Neural cell (in vitro differentiated cells): ENCODE data around the gene ENAH. TPM values are rescaled to one million over a fixed set of nuclear protein-coding genes. Genes with fewer than 3 reads are reported as not detected.

Source experiments
- H2AFZ ChIP-seq: fragments of 200-600, 300-800 bp; sonication (generic), shearing (Covaris generic); 2 replicates; pipeline ENCODE4 v1.6.0; 2014; ENCODE audit warnings: low read depth, mild to moderate bottlenecking, antibody characterized with exemption, low read length, moderate library complexity
- H3F3A ChIP-seq: fragments of 200-600 bp; shearing (Covaris generic); 2 replicates; pipeline ENCODE4 v1.6.1; 2016; ENCODE audit warnings: mild to moderate bottlenecking, moderate library complexity, mixed read lengths, antibody characterized with exemption, low read length; ENCODE audit not compliant: insufficient read depth, poor library complexity, severe bottlenecking
- H3K27ac ChIP-seq: fragments of 200-600, 300-800 bp; sonication (generic), shearing (Covaris generic); 2 replicates; pipeline ENCODE4 v1.5.1; 2014; ENCODE audit warnings: mild to moderate bottlenecking, low read length, moderate library complexity
- H3K27me3 ChIP-seq: fragments of 300-800, 200-600 bp; sonication (generic), shearing (Covaris generic); 2 replicates; pipeline ENCODE4 v1.6.0; 2014; ENCODE audit warnings: mild to moderate bottlenecking, low read depth, low read length, moderate library complexity; ENCODE audit not compliant: insufficient read depth
- H3K36me3 ChIP-seq: fragments of 300-800, 200-600 bp; sonication (generic), shearing (Covaris generic); 2 replicates; pipeline ENCODE4 v1.5.1; 2014; ENCODE audit warnings: mild to moderate bottlenecking, antibody characterized with exemption, low read length, moderate library complexity; ENCODE audit not compliant: insufficient read depth
- H3K4me2 ChIP-seq: fragments of 300-800, 200-600 bp; sonication (generic), shearing (Covaris generic); 2 replicates; pipeline ENCODE4 v1.6.0; 2014; ENCODE audit warnings: mild to moderate bottlenecking, low read length
- H3K4me3 ChIP-seq: fragments of 300-800, 200-600 bp; sonication (generic), shearing (Covaris generic); 2 replicates; pipeline ENCODE4 v1.5.1; 2014; ENCODE audit warnings: mild to moderate bottlenecking, low read length, moderate library complexity
- H3K79me2 ChIP-seq: fragments of 200-600 bp; shearing (Covaris generic); replicated peaks from 2 replicates; pipeline ENCODE4 v1.6.0; 2014; ENCODE audit warnings: mild to moderate bottlenecking, low read length, moderate library complexity; ENCODE audit not compliant: insufficient read depth
- H3K9ac ChIP-seq: fragments of 300-800, 200-600 bp; sonication (generic), shearing (Covaris generic); 2 replicates; pipeline ENCODE4 v1.6.1; 2016; ENCODE audit warnings: mild to moderate bottlenecking, low read length, mixed read lengths
- H3K9me2 ChIP-seq: fragments of 200-600 bp; shearing (Covaris generic); 2 replicates; pipeline ENCODE4 v1.6.1; 2016; ENCODE audit warnings: mild to moderate bottlenecking, low read length, mixed read lengths; ENCODE audit not compliant: insufficient read depth
- H3K9me3 ChIP-seq: fragments of 200-600, 300-800 bp; sonication (generic), shearing (Covaris generic); 2 replicates; pipeline ENCODE4 v1.6.1; 2016; ENCODE audit warnings: mild to moderate bottlenecking, mixed run types, low read length, moderate library complexity, mixed read lengths
- H4K20me1 ChIP-seq: fragments of 200-600 bp; shearing (Covaris generic); 2 replicates; pipeline ENCODE4 v1.6.1; 2016; ENCODE audit warnings: mild to moderate bottlenecking, mixed run types; ENCODE audit not compliant: insufficient read depth
- EP300 ChIP-seq: fragments of 450-650 bp; conservative IDR thresholded peaks from 2 replicates; pipeline ENCODE4 v1.6.1; 2014; ENCODE audit warnings: antibody characterized with exemption, mild to moderate bottlenecking, moderate library complexity; ENCODE audit not compliant: poor library complexity, severe bottlenecking
- EZH2 ChIP-seq: fragments of 200-600, 300-800 bp; shearing (Covaris generic), sonication (generic); IDR thresholded peaks from 2 replicates; pipeline ENCODE4 v1.6.1; 2014; ENCODE audit warnings: antibody characterized with exemption, low read length, borderline replicate concordance, mild to moderate bottlenecking; ENCODE audit not compliant: insufficient read depth, poor library complexity, severe bottlenecking
- MXI1 ChIP-seq: fragments of 450-650 bp; conservative IDR thresholded peaks from 2 replicates; pipeline ENCODE4 v1.6.1; 2014; ENCODE audit warnings: antibody characterized with exemption, mild to moderate bottlenecking; ENCODE audit not compliant: poor library complexity, severe bottlenecking
- POLR2AphosphoS5 ChIP-seq: IDR thresholded peaks from 2 replicates; pipeline ENCODE4 v1.6.1; 2012
- RAD21 ChIP-seq: fragments of 450-650 bp; conservative IDR thresholded peaks from 2 replicates; pipeline ENCODE4 v1.6.1; 2014; ENCODE audit warnings: antibody characterized with exemption, mild to moderate bottlenecking, moderate library complexity
- SMC3 ChIP-seq: fragments of 450-650 bp; conservative IDR thresholded peaks from 2 replicates; pipeline ENCODE4 v1.6.1; 2014; ENCODE audit warnings: antibody characterized with exemption, mild to moderate bottlenecking, moderate library complexity; ENCODE audit not compliant: poor library complexity
- TAF1 ChIP-seq: IDR thresholded peaks from 2 replicates; pipeline ENCODE4 v1.6.1; 2012; ENCODE audit warnings: low read depth
- polyA plus RNA-seq: library from polyadenylated mRNA; depleted of rRNA; stranded (reverse); fragments of >200 nt; gene quantifications from 2 replicates; pipeline ENCODE4 v1.2.3, GENCODE V29; 2014
- TF ChIP-seq, protein P1 (sequence below): IDR thresholded peaks from 2 replicates; pipeline ENCODE4 v1.6.1; 2012; ENCODE audit warnings: borderline replicate concordance
- TF ChIP-seq, protein P2 (sequence below): fragments of 450-650 bp; IDR thresholded peaks from 2 replicates; pipeline ENCODE4 v1.5.1; 2014; ENCODE audit warnings: antibody characterized with exemption, mild to moderate bottlenecking, moderate library complexity; ENCODE audit not compliant: poor library complexity, severe bottlenecking

ENAH gene
- polyA plus RNA-seq, 1 donor from 2014 or later = 58.4 TPM

GRCh38 chr1:225581186-225581585 is 71.7 kb downstream of the ENAH start:
- no peak overlapping the region for H3K27ac ChIP-seq
- no peak overlapping the region for H3K9ac ChIP-seq
- H3K4me3 ChIP-seq = no peak overlapping the region
- H3K4me2 ChIP-seq = no peak overlapping the region
- H4K20me1 ChIP-seq = no peaks in the 10 kb centered on the region
- no peaks in the 10 kb centered on the region for H3K9me2 ChIP-seq
- H3K79me2 ChIP-seq = peaks cover 96% of the 10 kb centered on the region
- no peaks in the 10 kb centered on the region for H3K9me3 ChIP-seq
- TF ChIP-seq MXI1 (no peak), TAF1 (no peak), RAD21 (no peak), EZH2 (no peak), SMC3 (no peak), POLR2AphosphoS5 (no peak), EP300 (no peak)
- TF ChIP-seq, protein P1, sequence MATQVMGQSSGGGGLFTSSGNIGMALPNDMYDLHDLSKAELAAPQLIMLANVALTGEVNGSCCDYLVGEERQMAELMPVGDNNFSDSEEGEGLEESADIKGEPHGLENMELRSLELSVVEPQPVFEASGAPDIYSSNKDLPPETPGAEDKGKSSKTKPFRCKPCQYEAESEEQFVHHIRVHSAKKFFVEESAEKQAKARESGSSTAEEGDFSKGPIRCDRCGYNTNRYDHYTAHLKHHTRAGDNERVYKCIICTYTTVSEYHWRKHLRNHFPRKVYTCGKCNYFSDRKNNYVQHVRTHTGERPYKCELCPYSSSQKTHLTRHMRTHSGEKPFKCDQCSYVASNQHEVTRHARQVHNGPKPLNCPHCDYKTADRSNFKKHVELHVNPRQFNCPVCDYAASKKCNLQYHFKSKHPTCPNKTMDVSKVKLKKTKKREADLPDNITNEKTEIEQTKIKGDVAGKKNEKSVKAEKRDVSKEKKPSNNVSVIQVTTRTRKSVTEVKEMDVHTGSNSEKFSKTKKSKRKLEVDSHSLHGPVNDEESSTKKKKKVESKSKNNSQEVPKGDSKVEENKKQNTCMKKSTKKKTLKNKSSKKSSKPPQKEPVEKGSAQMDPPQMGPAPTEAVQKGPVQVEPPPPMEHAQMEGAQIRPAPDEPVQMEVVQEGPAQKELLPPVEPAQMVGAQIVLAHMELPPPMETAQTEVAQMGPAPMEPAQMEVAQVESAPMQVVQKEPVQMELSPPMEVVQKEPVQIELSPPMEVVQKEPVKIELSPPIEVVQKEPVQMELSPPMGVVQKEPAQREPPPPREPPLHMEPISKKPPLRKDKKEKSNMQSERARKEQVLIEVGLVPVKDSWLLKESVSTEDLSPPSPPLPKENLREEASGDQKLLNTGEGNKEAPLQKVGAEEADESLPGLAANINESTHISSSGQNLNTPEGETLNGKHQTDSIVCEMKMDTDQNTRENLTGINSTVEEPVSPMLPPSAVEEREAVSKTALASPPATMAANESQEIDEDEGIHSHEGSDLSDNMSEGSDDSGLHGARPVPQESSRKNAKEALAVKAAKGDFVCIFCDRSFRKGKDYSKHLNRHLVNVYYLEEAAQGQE = no peak
- TF ChIP-seq, protein P2, sequence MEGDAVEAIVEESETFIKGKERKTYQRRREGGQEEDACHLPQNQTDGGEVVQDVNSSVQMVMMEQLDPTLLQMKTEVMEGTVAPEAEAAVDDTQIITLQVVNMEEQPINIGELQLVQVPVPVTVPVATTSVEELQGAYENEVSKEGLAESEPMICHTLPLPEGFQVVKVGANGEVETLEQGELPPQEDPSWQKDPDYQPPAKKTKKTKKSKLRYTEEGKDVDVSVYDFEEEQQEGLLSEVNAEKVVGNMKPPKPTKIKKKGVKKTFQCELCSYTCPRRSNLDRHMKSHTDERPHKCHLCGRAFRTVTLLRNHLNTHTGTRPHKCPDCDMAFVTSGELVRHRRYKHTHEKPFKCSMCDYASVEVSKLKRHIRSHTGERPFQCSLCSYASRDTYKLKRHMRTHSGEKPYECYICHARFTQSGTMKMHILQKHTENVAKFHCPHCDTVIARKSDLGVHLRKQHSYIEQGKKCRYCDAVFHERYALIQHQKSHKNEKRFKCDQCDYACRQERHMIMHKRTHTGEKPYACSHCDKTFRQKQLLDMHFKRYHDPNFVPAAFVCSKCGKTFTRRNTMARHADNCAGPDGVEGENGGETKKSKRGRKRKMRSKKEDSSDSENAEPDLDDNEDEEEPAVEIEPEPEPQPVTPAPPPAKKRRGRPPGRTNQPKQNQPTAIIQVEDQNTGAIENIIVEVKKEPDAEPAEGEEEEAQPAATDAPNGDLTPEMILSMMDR = no peak
- no peak overlapping the region for H2AFZ ChIP-seq
- no peaks in the 10 kb centered on the region for H3K36me3 ChIP-seq
- no peaks in the 10 kb centered on the region for H3F3A ChIP-seq
- no peaks in the 10 kb centered on the region for H3K27me3 ChIP-seq

GRCh38 chr1:225580238-225581099 is 72.5 kb downstream of the ENAH start:
- Histone ChIP-seq H3K4me2 (no peak overlapping the region), H3K27ac (no peak overlapping the region), H3K9me2 (no peaks in the 10 kb centered on the region), H3K9me3 (no peaks in the 10 kb centered on the region), H3K79me2 (peaks cover 96% of the 10 kb centered on the region), H2AFZ (no peak overlapping the region), H3K4me3 (no peak overlapping the region), H3K27me3 (no peaks in the 10 kb centered on the region), H3K9ac (no peak overlapping the region), H3K36me3 (no peaks in the 10 kb centered on the region), H4K20me1 (no peaks in the 10 kb centered on the region), H3F3A (no peaks in the 10 kb centered on the region)
- TF ChIP-seq, protein P2 = no peak
- TF ChIP-seq, protein P1 = no peak
- TF ChIP-seq MXI1 = no peak
- no peak for TF ChIP-seq RAD21
- TF ChIP-seq SMC3 = no peak
